H9 (cell line): ENCODE results near the gene ASCL1. TPM values are rescaled to one million over a fixed set of nuclear protein-coding genes. Genes with fewer than 3 reads are reported as not detected.

ENCODE experiments used
- DNase-seq: peaks from one replicate; pipeline ENCODE4 v3.0.0-alpha.2; 2017
- H2AFZ ChIP-seq: one replicate; pipeline ENCODE4 v1.6.1; 2013; ENCODE audit warnings: mild to moderate bottlenecking, low read length, control low read depth, moderate library complexity
- H2AK5ac ChIP-seq: 2 replicates; pipeline ENCODE4 v1.6.1; 2013; ENCODE audit warnings: low read length, control low read depth, mixed read lengths; ENCODE audit not compliant: insufficient read length
- H2BK120ac ChIP-seq: one replicate; pipeline ENCODE4 v1.6.1; 2013; ENCODE audit warnings: low read depth, mild to moderate bottlenecking, low read length, control low read depth, inconsistent platforms; ENCODE audit not compliant: poor library complexity, severe bottlenecking
- H2BK12ac ChIP-seq: 2 replicates; pipeline ENCODE4 v1.6.1; 2013; ENCODE audit warnings: low read length, control low read depth, mixed read lengths, low read depth; ENCODE audit not compliant: insufficient read length
- H2BK15ac ChIP-seq: 2 replicates; pipeline ENCODE4 v1.6.1; 2013; ENCODE audit warnings: low read depth, low read length, control low read depth
- H2BK20ac ChIP-seq: one replicate; pipeline ENCODE4 v1.6.1; 2013; ENCODE audit warnings: low read depth, mild to moderate bottlenecking, low read length, control low read depth, inconsistent platforms; ENCODE audit not compliant: poor library complexity, severe bottlenecking
- H2BK5ac ChIP-seq: 2 replicates; pipeline ENCODE4 v1.6.1; 2013; ENCODE audit warnings: low read length, control low read depth, mixed read lengths; ENCODE audit not compliant: insufficient read length
- H3K14ac ChIP-seq: 2 replicates; pipeline ENCODE4 v1.6.1; 2013; ENCODE audit warnings: low read length, control low read depth; ENCODE audit not compliant: insufficient read depth
- H3K18ac ChIP-seq: 2 replicates; pipeline ENCODE4 v1.6.1; 2013; ENCODE audit warnings: low read depth, mild to moderate bottlenecking, mixed read lengths, low read length, control low read depth; ENCODE audit not compliant: insufficient read length
- H3K23ac ChIP-seq: 2 replicates; pipeline ENCODE4 v1.6.1; 2013; ENCODE audit warnings: low read length, control low read depth, mixed read lengths, low read depth; ENCODE audit not compliant: insufficient read length
- H3K23me2 ChIP-seq: 2 replicates; pipeline ENCODE4 v1.6.1; 2013; ENCODE audit warnings: low read depth, mild to moderate bottlenecking, mixed read lengths, low read length, control low read depth; ENCODE audit not compliant: insufficient read length, poor library complexity, severe bottlenecking
- H3K27ac ChIP-seq: 2 replicates; pipeline ENCODE4 v1.5.1; 2013; ENCODE audit warnings: low read length, control low read depth, mixed read lengths, low read depth; ENCODE audit not compliant: insufficient read length
- H3K27me3 ChIP-seq: 2 replicates; pipeline ENCODE4 v1.6.1; 2013; ENCODE audit warnings: low read length, control low read depth, inconsistent platforms; ENCODE audit not compliant: insufficient read depth
- H3K4ac ChIP-seq: 2 replicates; pipeline ENCODE4 v1.6.1; 2013; ENCODE audit warnings: low read depth, mild to moderate bottlenecking, control low read depth, inconsistent platforms, low read length, moderate library complexity
- H3K4me1 ChIP-seq: 2 replicates; pipeline ENCODE4 v1.6.1; 2013; ENCODE audit warnings: low read length, control low read depth, inconsistent platforms; ENCODE audit not compliant: insufficient read depth
- H3K4me2 ChIP-seq: 2 replicates; pipeline ENCODE4 v1.6.1; 2013; ENCODE audit warnings: low read length, control low read depth, mixed read lengths; ENCODE audit not compliant: insufficient read length, insufficient read depth
- H3K56ac ChIP-seq: 2 replicates; pipeline ENCODE4 v1.6.1; 2013; ENCODE audit warnings: low read depth, mild to moderate bottlenecking, mixed read lengths, low read length, control low read depth; ENCODE audit not compliant: insufficient read length
- H3K79me1 ChIP-seq: 2 replicates; pipeline ENCODE4 v1.6.1; 2013; ENCODE audit warnings: low read depth, mild to moderate bottlenecking, moderate library complexity, low read length, control low read depth, inconsistent platforms; ENCODE audit not compliant: insufficient read depth, poor library complexity, severe bottlenecking
- H3K79me2 ChIP-seq: 2 replicates; pipeline ENCODE4 v1.6.1; 2013; ENCODE audit warnings: low read length, control low read depth, inconsistent platforms; ENCODE audit not compliant: insufficient read depth
- H3K9ac ChIP-seq: 2 replicates; pipeline ENCODE4 v1.6.1; 2013; ENCODE audit warnings: low read length, control low read depth, mixed read lengths; ENCODE audit not compliant: insufficient read length; ENCODE audit errors: extremely low read depth
- H3K9me3 ChIP-seq: one replicate; pipeline ENCODE4 v1.6.1; 2013; ENCODE audit warnings: low read depth, low read length, inconsistent platforms; ENCODE audit not compliant: control insufficient read depth
- H3T11ph ChIP-seq: one replicate; pipeline ENCODE4 v1.6.1; 2013; ENCODE audit warnings: mild to moderate bottlenecking, low read length, control low read depth, inconsistent platforms
- H4K20me1 ChIP-seq: one replicate; pipeline ENCODE4 v1.6.1; 2013; ENCODE audit not compliant: control insufficient read depth, insufficient read length, insufficient read depth
- H4K5ac ChIP-seq: 2 replicates; pipeline ENCODE4 v1.6.1; 2013; ENCODE audit warnings: low read depth, mild to moderate bottlenecking, mixed read lengths, low read length, control low read depth; ENCODE audit not compliant: insufficient read length
- H4K8ac ChIP-seq: replicated peaks from 2 replicates; pipeline ENCODE4 v1.6.1; 2013; ENCODE audit warnings: low read length, control low read depth, mixed read lengths, low read depth; ENCODE audit not compliant: insufficient read length
- H4K91ac ChIP-seq: 2 replicates; pipeline ENCODE4 v1.6.1; 2013; ENCODE audit warnings: low read depth, mild to moderate bottlenecking, moderate library complexity, mixed read lengths, low read length, control low read depth; ENCODE audit not compliant: insufficient read length
- H3K27ac Mint-ChIP-seq, 3 experiments: 2 replicates in 2 of 3; 3 replicates in 1 of 3; pipeline ENCODE4 v1.8.0; 2020 to 2021; ENCODE audit warnings: mixed read lengths in 3 of 3, mild to moderate bottlenecking in 1 of 3, moderate library complexity in 1 of 3
- H3K27me3 Mint-ChIP-seq: 2 replicates; pipeline ENCODE4 v1.8.0; 2021; ENCODE audit warnings: low read depth, mild to moderate bottlenecking, moderate library complexity, mixed read lengths
- H3K36me3 Mint-ChIP-seq, 3 experiments: 2 replicates in 2 of 3; 3 replicates in 1 of 3; pipeline ENCODE4 v1.8.0; 2020 to 2021; ENCODE audit warnings: low read depth in 3 of 3, mixed read lengths in 3 of 3; ENCODE audit not compliant: insufficient read depth in 1 of 3
- H3K4me1 Mint-ChIP-seq, 2 experiments: 2 replicates each; pipeline ENCODE4 v1.8.0; 2020; ENCODE audit warnings: mixed read lengths in 2 of 2
- H3K4me3 Mint-ChIP-seq, 2 experiments: 2 replicates in 1 of 2; 3 replicates in 1 of 2; pipeline ENCODE4 v1.8.0; 2020 to 2021; ENCODE audit warnings: mild to moderate bottlenecking in 2 of 2, mixed read lengths in 2 of 2, moderate library complexity in 1 of 2
- H3K9me3 Mint-ChIP-seq, 2 experiments: 2 replicates in 1 of 2; 3 replicates in 1 of 2; pipeline ENCODE4 v1.8.0; 2020; ENCODE audit warnings: mild to moderate bottlenecking in 2 of 2, mixed read lengths in 2 of 2, moderate library complexity in 1 of 2
- WGBS: extraction: QIAGEN DNeasy Blood & Tissue Kit; methylation state at CpG from one replicate; pipeline ENCODE4 v1.1.7; 2013; ENCODE audit warnings: missing lambda C conversion rate, low lambda C conversion rate, mixed read lengths; ENCODE audit not compliant: insufficient read length; ENCODE audit errors: extremely low coverage; 5-methylcytosine and 5-hydroxymethylcytosine counted together
- total RNA-seq: library from RNA; stranded (reverse); gene quantifications from 2 replicates; pipeline ENCODE4 v1.2.1, GENCODE V29; 2021
- TF ChIP-seq, protein P1 (sequence below): fragments of 200-600 bp; sonication (generic); conservative IDR thresholded peaks from 3 replicates; pipeline ENCODE4 v1.8.0; 2021; ENCODE audit warnings: antibody characterized with exemption, mild to moderate bottlenecking

The ASCL1 gene
- total RNA-seq, 1 experiment from 2014 or later: not detected

DNA sequence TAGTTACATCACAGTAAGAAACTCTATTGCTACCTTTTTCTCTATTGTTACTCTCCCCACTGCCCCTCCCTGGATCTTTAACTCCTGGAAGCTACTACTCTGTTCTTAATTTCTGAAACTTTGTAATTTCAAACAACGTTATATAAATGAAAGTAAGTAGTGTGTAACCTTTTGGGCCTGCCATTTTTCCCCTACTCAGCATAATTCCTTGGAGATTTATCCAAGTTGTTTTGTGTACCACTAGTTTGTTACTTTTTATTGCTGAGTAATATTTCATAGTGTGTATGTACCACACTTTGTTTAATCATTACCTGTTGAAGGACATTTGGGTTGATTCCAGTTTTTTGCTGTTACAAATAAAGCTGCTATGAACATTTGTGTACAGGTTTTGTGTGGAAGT, 37.9 kb downstream of the ASCL1 start:
- WGBS: no CpG with 5 or more reads among the region's 1 CpG
- Histone ChIP-seq H3K18ac (no peak overlapping the region), H3K79me2 (no peaks in the 10 kb centered on the region), H2BK15ac (no peak overlapping the region), H3K4ac (no peak overlapping the region), H3K27me3 (no peaks in the 10 kb centered on the region), H4K5ac (no peak overlapping the region), H3T11ph (no peak overlapping the region), H3K9me3 (no peaks in the 10 kb centered on the region), H2BK20ac (no peak overlapping the region), H3K79me1 (no peaks in the 10 kb centered on the region), H2BK12ac (no peak overlapping the region), H3K9ac (no peak overlapping the region), H4K8ac (no peak overlapping the region), H3K27ac (no peak overlapping the region), H3K4me2 (no peak overlapping the region), H3K23me2 (no peaks in the 10 kb centered on the region), H4K20me1 (no peaks in the 10 kb centered on the region), H3K4me1 (no peaks in the 10 kb centered on the region), H2BK120ac (no peak overlapping the region), H2BK5ac (no peak overlapping the region), H2AK5ac (no peak overlapping the region), H3K23ac (no peak overlapping the region), H3K56ac (no peak overlapping the region), H4K91ac (no peak overlapping the region), H3K14ac (no peak overlapping the region), H2AFZ (no peak overlapping the region)
- TF ChIP-seq, protein P1, sequence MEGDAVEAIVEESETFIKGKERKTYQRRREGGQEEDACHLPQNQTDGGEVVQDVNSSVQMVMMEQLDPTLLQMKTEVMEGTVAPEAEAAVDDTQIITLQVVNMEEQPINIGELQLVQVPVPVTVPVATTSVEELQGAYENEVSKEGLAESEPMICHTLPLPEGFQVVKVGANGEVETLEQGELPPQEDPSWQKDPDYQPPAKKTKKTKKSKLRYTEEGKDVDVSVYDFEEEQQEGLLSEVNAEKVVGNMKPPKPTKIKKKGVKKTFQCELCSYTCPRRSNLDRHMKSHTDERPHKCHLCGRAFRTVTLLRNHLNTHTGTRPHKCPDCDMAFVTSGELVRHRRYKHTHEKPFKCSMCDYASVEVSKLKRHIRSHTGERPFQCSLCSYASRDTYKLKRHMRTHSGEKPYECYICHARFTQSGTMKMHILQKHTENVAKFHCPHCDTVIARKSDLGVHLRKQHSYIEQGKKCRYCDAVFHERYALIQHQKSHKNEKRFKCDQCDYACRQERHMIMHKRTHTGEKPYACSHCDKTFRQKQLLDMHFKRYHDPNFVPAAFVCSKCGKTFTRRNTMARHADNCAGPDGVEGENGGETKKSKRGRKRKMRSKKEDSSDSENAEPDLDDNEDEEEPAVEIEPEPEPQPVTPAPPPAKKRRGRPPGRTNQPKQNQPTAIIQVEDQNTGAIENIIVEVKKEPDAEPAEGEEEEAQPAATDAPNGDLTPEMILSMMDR: no peak
- Mint-ChIP-seq H3K9me3 (peaks cover 29 to 32% of the 10 kb centered on the region in 2 experiments), H3K4me1 (no peaks in the 10 kb centered on the region), H3K27me3 (peaks cover 2% of the 10 kb centered on the region; the same call in 1 of the 2 replicates), H3K36me3 (peaks cover 4 to 30% (median 23%) of the 10 kb centered on the region in 3 experiments; a peak in 5 of 7 replicates), H3K4me3 (no peak overlapping the region), H3K27ac (no peak overlapping the region; a peak in 1 of 7 replicates)
- no peak for DNase-seq

Other genes with a start within 250 kb of the ASCL1 start
- gene PAH, start 40.4 kb upstream of the ASCL1 start, total RNA-seq: 6.1 and 8.0 TPM in 2 replicates